DND-41 (cell line): ENCODE results near the gene BRF1.

Experiments used
- EZH2 ChIP-seq: IDR thresholded peaks from 3 replicates; pipeline ENCODE4 v1.6.1; 2012; ENCODE audit warnings: borderline replicate concordance, low read depth, mild to moderate bottlenecking, moderate library complexity, low read length, inconsistent platforms; ENCODE audit not compliant: severe bottlenecking
- TF ChIP-seq, protein P1 (sequence below): IDR thresholded peaks from 2 replicates; pipeline ENCODE4 v1.5.1; 2012; ENCODE audit warnings: borderline replicate concordance, low read length, moderate library complexity, mild to moderate bottlenecking; ENCODE audit not compliant: poor library complexity, severe bottlenecking; ENCODE audit errors: extremely low read depth

GRCh38 chr14:105193916-105194782, 106.7 kb downstream of the BRF1 start:
- TF ChIP-seq, protein P1, sequence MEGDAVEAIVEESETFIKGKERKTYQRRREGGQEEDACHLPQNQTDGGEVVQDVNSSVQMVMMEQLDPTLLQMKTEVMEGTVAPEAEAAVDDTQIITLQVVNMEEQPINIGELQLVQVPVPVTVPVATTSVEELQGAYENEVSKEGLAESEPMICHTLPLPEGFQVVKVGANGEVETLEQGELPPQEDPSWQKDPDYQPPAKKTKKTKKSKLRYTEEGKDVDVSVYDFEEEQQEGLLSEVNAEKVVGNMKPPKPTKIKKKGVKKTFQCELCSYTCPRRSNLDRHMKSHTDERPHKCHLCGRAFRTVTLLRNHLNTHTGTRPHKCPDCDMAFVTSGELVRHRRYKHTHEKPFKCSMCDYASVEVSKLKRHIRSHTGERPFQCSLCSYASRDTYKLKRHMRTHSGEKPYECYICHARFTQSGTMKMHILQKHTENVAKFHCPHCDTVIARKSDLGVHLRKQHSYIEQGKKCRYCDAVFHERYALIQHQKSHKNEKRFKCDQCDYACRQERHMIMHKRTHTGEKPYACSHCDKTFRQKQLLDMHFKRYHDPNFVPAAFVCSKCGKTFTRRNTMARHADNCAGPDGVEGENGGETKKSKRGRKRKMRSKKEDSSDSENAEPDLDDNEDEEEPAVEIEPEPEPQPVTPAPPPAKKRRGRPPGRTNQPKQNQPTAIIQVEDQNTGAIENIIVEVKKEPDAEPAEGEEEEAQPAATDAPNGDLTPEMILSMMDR, result no peak
- TF ChIP-seq EZH2, result no peak
